ENCODE data around the gene ZMYND11. TPM values are rescaled to one million over a fixed set of nuclear protein-coding genes. Genes with fewer than 3 reads are reported as not detected.

Gene ZMYND11
- total RNA-seq, 1 donor from 2014 or later, result 49.7 TPM

DNA sequence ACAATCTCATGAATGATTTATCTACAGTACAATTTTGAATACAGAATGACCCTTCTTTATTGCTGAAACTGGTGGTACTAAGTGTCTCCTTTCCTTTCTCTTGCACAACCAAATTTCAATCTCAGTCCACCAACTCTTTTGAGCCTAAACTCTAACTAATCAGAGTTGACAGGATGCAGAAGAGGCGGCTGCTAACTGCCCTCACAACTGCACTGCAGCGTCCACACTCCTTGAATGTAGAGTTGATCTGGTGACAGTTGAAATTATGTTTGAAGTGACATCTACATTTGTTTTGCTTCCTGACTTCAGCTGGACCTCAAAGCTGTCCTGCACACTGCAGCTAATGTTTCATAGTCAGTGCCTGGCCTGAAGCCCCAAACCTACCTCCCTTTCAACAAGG, 139.6 kb downstream of the ZMYND11 start:
- Mint-ChIP-seq H3K9me3 (no peaks in the 10 kb centered on the region), H3K27me3 (ENCODE audit: low read depth) (no peaks in the 10 kb centered on the region), H3K4me3 (no peak overlapping the region), H3K36me3 (ENCODE audit: low read depth) (peaks cover 7% of the 10 kb centered on the region), H3K4me1 (peaks cover 3% of the 10 kb centered on the region), H3K27ac (ENCODE audit: unreplicated experiment) (no peak overlapping the region)
- TF ChIP-seq, protein P1, sequence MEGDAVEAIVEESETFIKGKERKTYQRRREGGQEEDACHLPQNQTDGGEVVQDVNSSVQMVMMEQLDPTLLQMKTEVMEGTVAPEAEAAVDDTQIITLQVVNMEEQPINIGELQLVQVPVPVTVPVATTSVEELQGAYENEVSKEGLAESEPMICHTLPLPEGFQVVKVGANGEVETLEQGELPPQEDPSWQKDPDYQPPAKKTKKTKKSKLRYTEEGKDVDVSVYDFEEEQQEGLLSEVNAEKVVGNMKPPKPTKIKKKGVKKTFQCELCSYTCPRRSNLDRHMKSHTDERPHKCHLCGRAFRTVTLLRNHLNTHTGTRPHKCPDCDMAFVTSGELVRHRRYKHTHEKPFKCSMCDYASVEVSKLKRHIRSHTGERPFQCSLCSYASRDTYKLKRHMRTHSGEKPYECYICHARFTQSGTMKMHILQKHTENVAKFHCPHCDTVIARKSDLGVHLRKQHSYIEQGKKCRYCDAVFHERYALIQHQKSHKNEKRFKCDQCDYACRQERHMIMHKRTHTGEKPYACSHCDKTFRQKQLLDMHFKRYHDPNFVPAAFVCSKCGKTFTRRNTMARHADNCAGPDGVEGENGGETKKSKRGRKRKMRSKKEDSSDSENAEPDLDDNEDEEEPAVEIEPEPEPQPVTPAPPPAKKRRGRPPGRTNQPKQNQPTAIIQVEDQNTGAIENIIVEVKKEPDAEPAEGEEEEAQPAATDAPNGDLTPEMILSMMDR (conservative IDR thresholded peaks at IDR 0.05), result no peak
- DNase-seq (ENCODE audit: low read depth, low spot score), result no peak

DNA sequence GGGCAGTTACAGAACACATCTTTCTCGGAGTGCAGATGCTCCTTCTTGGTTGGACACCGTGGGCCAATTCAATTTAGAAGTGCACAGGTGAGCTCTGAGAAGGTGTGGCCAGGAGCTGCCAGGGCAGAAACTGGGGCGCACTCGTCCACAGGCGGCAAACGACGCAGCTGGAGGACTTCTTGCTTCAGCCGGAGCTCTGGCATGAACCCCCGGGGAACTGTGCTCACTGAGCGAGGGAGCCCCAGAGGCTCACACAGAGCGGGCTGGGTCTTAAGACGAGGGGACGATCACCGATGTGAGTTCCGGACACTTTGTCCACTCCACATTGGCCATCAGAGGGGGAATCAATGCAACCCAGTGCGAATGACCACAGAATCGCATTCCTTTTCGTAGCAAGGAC, 140.4 kb downstream of the ZMYND11 start:
- Mint-ChIP-seq H3K36me3 (ENCODE audit: low read depth) (peaks cover 12% of the 10 kb centered on the region), H3K27ac (ENCODE audit: unreplicated experiment) (no peak overlapping the region), H3K27me3 (ENCODE audit: low read depth) (no peaks in the 10 kb centered on the region), H3K4me3 (no peak overlapping the region), H3K9me3 (no peaks in the 10 kb centered on the region), H3K4me1 (peaks cover 3% of the 10 kb centered on the region)
- TF ChIP-seq, protein P1 (conservative IDR thresholded peaks at IDR 0.05), result no peak
- no peak for DNase-seq (ENCODE audit: low read depth, low spot score)

- H3K9me3 Mint-ChIP-seq, result no peaks in the 10 kb centered on the region
- no peak overlapping the region for H3K4me3 Mint-ChIP-seq
- H3K4me1 Mint-ChIP-seq, result peaks cover 3% of the 10 kb centered on the region
- H3K27me3 Mint-ChIP-seq (ENCODE audit: low read depth), result no peaks in the 10 kb centered on the region
- TF ChIP-seq, protein P1 (conservative IDR thresholded peaks at IDR 0.05), result no peak
- no peak for DNase-seq (ENCODE audit: low read depth, low spot score)
- peaks cover 17% of the 10 kb centered on the region for H3K36me3 Mint-ChIP-seq (ENCODE audit: low read depth)
- peak overlapping the region; percentile 54 for H3K27ac Mint-ChIP-seq (ENCODE audit: unreplicated experiment)
Observed at GRCh38 chr10:277963-278362, 142.7 kb downstream of the ZMYND11 start.

DNA sequence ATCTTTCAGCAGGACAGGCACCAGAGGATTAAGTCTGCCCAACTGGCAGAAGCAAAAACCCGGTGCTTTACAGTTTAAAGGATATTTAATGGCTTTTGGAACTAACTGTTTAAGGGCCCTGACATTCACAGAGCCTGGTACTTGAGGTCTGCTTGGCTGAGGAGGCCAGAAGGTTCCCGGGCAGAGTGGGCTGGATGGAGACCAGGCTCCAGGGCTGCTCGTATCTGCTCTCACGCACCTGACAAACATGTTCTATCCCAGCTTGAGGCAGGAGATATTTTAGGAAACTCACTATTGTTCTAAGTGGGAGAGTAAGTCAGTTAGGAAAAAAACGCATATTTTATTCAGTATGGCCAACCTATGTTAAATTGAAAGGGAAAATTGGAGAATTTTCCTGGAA, 143.5 kb downstream of the ZMYND11 start:
- H3K27me3 Mint-ChIP-seq (ENCODE audit: low read depth), result no peaks in the 10 kb centered on the region
- no peaks in the 10 kb centered on the region for H3K9me3 Mint-ChIP-seq
- H3K4me1 Mint-ChIP-seq, result peaks cover 3% of the 10 kb centered on the region
- peaks cover 17% of the 10 kb centered on the region for H3K36me3 Mint-ChIP-seq (ENCODE audit: low read depth)
- no peak for DNase-seq (ENCODE audit: low read depth, low spot score)
- no peak overlapping the region for H3K27ac Mint-ChIP-seq (ENCODE audit: unreplicated experiment)
- TF ChIP-seq, protein P1 (conservative IDR thresholded peaks at IDR 0.05), result no peak
- H3K4me3 Mint-ChIP-seq, result no peak overlapping the region

DNA sequence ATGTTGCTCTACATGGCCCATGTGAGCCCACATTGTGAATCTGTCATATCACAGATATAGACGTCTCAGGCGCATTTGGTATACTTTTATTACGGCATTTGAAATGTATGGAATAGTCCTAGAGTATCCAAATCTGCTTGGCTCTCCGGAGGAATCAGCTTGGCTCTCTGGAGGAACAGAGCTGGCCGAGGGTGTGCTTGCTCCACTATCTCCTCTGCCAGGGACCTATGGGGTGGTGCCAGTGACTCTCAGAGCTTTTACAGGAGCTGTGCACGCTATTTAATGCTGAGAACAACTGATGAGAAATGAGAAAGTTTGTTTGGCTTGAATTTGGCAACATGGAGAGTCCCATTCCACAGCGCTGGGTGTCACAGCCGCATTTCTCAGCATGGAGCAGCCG, 144.0 kb downstream of the ZMYND11 start:
- DNase-seq (ENCODE audit: low read depth, low spot score), result no peak
- Mint-ChIP-seq H3K36me3 (ENCODE audit: low read depth) (peaks cover 19% of the 10 kb centered on the region), H3K4me1 (peaks cover 3% of the 10 kb centered on the region), H3K27me3 (ENCODE audit: low read depth) (no peaks in the 10 kb centered on the region), H3K4me3 (no peak overlapping the region), H3K9me3 (no peaks in the 10 kb centered on the region), H3K27ac (ENCODE audit: unreplicated experiment) (no peak overlapping the region)
- TF ChIP-seq, protein P1 (conservative IDR thresholded peaks at IDR 0.05), result no peak

GRCh38 chr10:279655-280054, 144.4 kb downstream of the ZMYND11 start:
- H3K4me1 Mint-ChIP-seq, result peaks cover 3% of the 10 kb centered on the region
- DNase-seq (ENCODE audit: low read depth, low spot score), result no peak
- peaks cover 21% of the 10 kb centered on the region for H3K36me3 Mint-ChIP-seq (ENCODE audit: low read depth)
- no peaks in the 10 kb centered on the region for H3K9me3 Mint-ChIP-seq
- TF ChIP-seq, protein P1 (conservative IDR thresholded peaks at IDR 0.05), result peak; percentile 28
- H3K27me3 Mint-ChIP-seq (ENCODE audit: low read depth), result no peaks in the 10 kb centered on the region
- no peak overlapping the region for H3K27ac Mint-ChIP-seq (ENCODE audit: unreplicated experiment)
- no peak overlapping the region for H3K4me3 Mint-ChIP-seq
